Measurements from ENCODE around the gene SEPTIN12. TPM values are rescaled to one million over a fixed set of nuclear protein-coding genes. Genes with fewer than 3 reads are reported as not detected.
A peak's percentile ranks its signal among the peaks of the same experiment; 100 is the strongest.

Gene SEPTIN12
- total RNA-seq, 6 donors from 2014 or later: not detected

DNA sequence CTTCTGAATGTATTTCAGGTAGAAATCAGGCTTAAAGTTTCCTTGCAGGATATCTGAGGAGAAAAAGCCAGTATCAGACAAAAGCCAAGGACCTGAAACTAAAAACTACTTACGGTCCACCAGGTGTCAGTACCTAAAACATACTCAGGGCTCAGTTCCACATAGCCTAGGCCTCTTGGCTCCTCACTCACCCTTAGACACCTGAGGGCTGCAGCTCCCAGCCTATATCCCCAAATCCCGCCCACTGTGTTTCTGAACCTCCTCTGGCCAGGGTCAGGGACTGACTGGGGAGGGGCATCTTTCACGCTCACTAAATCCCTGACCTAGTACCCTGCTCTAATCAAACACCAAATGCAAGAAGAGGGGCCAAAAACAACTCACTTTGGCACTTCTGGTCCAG is 23.1 kb upstream of the SEPTIN12 start:
- WGBS, 2 donors: 92 to 97% methylated on average over 3 of the region's 3 CpGs
- Histone ChIP-seq H3K27ac (no peak overlapping the region), H3K36me3 (peaks cover 25 to 96% (median 79%) of the 10 kb centered on the region in 4 donors), H3K9me3 (no peaks in the 10 kb centered on the region), H3K4me3 (no peak overlapping the region), H3K4me1 (no peaks in the 10 kb centered on the region), H3K27me3 (no peaks in the 10 kb centered on the region)
- TF ChIP-seq POLR2AphosphoS5 (IDR thresholded peaks at IDR 0.05): no peak
- TF ChIP-seq, protein P1, sequence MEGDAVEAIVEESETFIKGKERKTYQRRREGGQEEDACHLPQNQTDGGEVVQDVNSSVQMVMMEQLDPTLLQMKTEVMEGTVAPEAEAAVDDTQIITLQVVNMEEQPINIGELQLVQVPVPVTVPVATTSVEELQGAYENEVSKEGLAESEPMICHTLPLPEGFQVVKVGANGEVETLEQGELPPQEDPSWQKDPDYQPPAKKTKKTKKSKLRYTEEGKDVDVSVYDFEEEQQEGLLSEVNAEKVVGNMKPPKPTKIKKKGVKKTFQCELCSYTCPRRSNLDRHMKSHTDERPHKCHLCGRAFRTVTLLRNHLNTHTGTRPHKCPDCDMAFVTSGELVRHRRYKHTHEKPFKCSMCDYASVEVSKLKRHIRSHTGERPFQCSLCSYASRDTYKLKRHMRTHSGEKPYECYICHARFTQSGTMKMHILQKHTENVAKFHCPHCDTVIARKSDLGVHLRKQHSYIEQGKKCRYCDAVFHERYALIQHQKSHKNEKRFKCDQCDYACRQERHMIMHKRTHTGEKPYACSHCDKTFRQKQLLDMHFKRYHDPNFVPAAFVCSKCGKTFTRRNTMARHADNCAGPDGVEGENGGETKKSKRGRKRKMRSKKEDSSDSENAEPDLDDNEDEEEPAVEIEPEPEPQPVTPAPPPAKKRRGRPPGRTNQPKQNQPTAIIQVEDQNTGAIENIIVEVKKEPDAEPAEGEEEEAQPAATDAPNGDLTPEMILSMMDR (IDR thresholded peaks at IDR 0.05): no peak
- no peak for TF ChIP-seq EP300 (IDR thresholded peaks at IDR 0.05)
- no peak for TF ChIP-seq POLR2A (IDR thresholded peaks at IDR 0.05)
- peak in 1 of 2 donors; percentile 44 for ATAC-seq (ENCODE audit: low FRiP score in 2 of 2)
- no peak for DNase-seq

DNA sequence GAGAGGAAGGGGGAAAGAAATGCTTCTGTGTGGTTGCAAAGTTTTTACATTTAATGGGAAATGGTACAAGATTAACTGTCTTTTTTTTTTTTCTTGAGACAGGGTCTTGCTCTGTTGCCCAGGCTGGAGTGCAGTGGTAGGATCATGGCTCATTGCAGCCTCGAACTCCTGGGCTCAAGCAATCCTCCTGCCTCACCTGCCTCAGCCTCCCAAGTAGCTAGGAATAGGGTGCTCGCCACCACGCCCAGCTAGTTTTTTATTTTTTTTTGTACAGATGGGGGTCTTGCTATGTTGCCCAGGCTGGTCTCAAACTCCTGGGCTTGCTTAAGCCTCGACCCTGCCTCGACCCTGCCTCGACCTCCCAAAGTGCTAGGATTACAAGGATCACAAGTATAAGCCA is 18.1 kb upstream of the SEPTIN12 start:
- WGBS, 2 donors: 94 to 95% methylated on average over 6 of the region's 6 CpGs
- Histone ChIP-seq H3K9me3 (no peaks in the 10 kb centered on the region), H3K4me1 (peaks cover 10 to 22% (median 13%) of the 10 kb centered on the region in 4 donors), H3K27me3 (no peaks in the 10 kb centered on the region), H3K36me3 (peaks cover 3 to 67% (median 56%) of the 10 kb centered on the region in 4 donors), H3K4me3 (no peak overlapping the region), H3K27ac (no peak overlapping the region)
- no peak for TF ChIP-seq POLR2A (IDR thresholded peaks at IDR 0.05)
- DNase-seq: no peak
- no peak for ATAC-seq (ENCODE audit: low FRiP score in 2 of 2)

DNA sequence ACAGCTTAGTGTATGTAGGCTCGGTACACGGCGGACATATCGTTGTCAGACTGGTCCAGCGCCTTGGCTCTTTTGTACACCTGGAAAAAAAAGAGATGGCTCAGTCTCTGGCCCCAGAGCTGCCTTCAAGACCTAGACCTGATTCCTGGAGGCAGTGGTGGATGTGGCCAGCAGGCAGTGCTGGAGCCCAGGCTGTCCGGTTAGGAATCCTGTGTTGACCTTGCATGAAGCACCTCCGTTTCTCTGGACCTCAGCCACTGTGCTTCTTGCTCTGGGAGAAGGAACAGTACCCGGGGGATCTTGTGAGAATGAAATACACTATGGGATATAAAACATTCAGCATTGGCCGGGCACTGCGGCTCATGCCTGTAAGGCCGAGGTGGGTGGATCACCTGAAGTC is 17.1 kb upstream of the SEPTIN12 start:
- Histone ChIP-seq H3K4me1 (peaks cover 15 to 33% (median 23%) of the 10 kb centered on the region in 4 donors), H3K9me3 (no peaks in the 10 kb centered on the region), H3K4me3 (no peak overlapping the region), H3K36me3 (peaks cover 3 to 56% (median 48%) of the 10 kb centered on the region in 4 donors), H3K27ac (no peak overlapping the region), H3K27me3 (no peaks in the 10 kb centered on the region)
- DNase-seq (no peak), ATAC-seq (ENCODE audit: low FRiP score in 2 of 2) (no peak)
- WGBS, 2 donors: 87% methylated on average over 11 of the region's 11 CpGs
- TF ChIP-seq POLR2A (IDR thresholded peaks at IDR 0.05): no peak
- no peak for TF ChIP-seq POLR2AphosphoS5 (IDR thresholded peaks at IDR 0.05)
- TF ChIP-seq, protein P1 (IDR thresholded peaks at IDR 0.05): no peak

DNA sequence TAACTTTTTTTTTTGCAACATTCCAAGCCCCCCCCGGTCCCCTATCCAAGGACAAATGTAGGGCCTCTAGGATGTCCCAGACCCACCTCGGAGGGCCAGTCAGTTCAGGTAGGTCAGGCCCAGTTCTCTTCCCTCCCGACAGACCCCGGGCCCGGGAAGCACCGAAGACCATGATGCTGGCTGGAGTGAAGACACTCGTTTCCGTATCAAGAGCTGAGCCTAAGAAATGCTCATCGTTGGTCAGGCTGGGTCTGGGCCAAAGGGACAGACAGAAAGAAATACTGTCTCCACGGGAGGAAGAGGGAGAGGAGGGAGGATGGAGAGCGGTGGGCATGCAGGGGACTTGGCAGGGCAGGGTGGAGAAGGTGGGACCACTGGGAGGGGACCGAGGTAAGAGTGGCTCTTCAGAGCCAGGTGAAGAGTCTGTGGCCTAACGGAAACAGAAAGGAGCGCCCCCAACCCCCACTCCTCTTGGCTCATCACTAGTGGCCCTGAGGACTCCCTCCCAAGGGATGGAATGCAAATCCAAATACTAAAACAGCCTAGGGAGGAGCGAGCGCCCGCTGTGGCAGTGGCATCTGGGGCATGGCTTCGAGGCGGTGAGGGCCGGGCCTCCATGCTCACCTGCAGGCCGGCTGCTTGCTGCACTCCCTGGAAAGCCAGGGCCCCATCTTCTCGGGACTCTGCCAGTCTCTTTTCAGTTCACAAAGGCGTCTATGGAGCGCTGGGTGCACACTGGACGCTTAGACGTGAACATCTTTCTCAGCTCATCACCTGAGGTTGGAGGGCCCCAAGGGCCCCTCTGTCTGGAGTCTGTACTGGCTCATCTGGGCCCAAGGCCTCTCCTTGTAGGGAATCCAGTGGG is 16.0 kb upstream of the SEPTIN12 start:
- Histone ChIP-seq H3K4me1 (peaks cover 15 to 37% (median 26%) of the 10 kb centered on the region in 4 donors), H3K36me3 (peaks cover 0 to 51% (median 39%) of the 10 kb centered on the region in 4 donors), H3K27ac (peak overlapping the region in 1 of 4 donors; percentile 92), H3K4me3 (no peak overlapping the region), H3K27me3 (no peaks in the 10 kb centered on the region), H3K9me3 (no peaks in the 10 kb centered on the region)
- DNase-seq (no peak), ATAC-seq (ENCODE audit: low FRiP score in 2 of 2) (no peak)
- WGBS, 2 donors: 83 to 85% methylated on average over 21 to 26 of the region's 26 CpGs
- TF ChIP-seq POLR2AphosphoS5 (IDR thresholded peaks at IDR 0.05): no peak
- no peak for TF ChIP-seq POLR2A (IDR thresholded peaks at IDR 0.05)
- TF ChIP-seq, protein P1 (IDR thresholded peaks at IDR 0.05): no peak
- TF ChIP-seq EP300 (IDR thresholded peaks at IDR 0.05): no peak

DNA sequence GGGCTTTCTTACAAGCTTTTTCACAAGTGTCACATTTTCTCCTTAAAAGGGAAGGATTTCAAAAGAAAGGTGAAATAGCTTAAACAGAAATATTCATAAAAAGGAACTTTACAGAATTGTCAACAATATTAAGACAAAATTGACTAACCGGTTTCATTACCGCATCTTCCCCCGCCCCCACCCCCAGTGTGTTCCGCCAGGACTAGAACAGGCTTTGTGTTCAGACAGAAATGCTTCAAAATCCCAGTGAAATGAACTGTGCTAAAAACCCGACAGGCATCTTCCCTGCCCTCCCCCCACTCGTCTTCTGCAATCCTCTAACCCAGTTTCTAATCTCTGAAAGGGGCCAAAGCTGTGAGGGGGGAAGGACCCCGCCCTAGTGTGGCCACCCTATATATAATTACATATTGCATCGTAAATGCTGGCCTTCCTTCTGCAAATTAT is 15.3 kb upstream of the SEPTIN12 start:
- no peaks in the 10 kb centered on the region for H3K9me3 ChIP-seq
- H3K36me3 ChIP-seq: peaks cover 0 to 48% (median 35%) of the 10 kb centered on the region in 4 donors
- peaks cover 15 to 37% (median 26%) of the 10 kb centered on the region in 4 donors for H3K4me1 ChIP-seq
- H3K27me3 ChIP-seq: no peaks in the 10 kb centered on the region
- ATAC-seq (ENCODE audit: low FRiP score in 2 of 2) (no peak), DNase-seq (no peak)
- WGBS, 2 donors: 42 to 43% methylated on average over 8 of the region's 8 CpGs
- TF ChIP-seq, protein P1 (IDR thresholded peaks at IDR 0.05): no peak
- TF ChIP-seq EP300 (IDR thresholded peaks at IDR 0.05) (no peak), POLR2AphosphoS5 (IDR thresholded peaks at IDR 0.05) (no peak), POLR2A (IDR thresholded peaks at IDR 0.05) (no peak)
- peak overlapping the region in 3 of 4 donors; percentile 88 to 94 (median 92) for H3K4me3 ChIP-seq
- H3K27ac ChIP-seq: peak overlapping the region in 3 of 4 donors; percentile 71 to 92 (median 80)

Data from upper lobe of left lung (tissue), 6 donors.